ENCODE results near the gene GUSB.

DNA sequence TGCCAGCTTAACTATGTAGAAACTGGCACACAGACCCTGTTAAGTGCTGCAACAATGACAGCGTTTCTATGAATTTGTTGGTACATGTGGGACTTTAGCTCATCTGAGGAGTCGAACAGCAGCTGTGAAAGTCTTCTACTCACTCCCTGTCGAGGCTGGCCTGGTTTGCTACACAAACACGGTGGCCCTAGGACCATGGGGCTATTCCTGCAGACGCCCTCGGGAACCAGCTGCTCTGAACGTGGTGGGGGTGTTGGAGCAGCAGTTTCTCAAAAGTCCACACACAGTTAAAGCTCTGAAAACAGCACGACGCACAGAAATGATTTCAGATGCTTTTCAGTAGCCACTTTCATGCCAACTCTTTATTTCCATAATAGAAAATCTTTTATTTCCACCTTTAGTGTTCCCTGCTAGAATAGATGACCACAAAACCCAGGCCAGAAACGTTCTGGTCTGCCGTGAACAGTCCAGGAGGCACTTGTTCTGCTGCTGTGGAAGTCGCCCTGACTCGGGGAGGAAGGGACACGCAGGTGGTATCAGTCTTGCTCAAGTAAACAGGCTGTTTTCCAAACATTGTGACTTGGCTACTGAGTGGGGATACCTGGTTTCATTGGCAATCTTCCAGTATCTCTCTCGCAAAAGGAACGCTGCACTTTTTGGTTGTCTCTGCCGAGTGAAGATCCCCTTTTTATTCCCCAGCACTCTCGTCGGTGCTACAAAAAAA lies 21.5 kb downstream of the GUSB start:
- TF ChIP-seq, protein P1, sequence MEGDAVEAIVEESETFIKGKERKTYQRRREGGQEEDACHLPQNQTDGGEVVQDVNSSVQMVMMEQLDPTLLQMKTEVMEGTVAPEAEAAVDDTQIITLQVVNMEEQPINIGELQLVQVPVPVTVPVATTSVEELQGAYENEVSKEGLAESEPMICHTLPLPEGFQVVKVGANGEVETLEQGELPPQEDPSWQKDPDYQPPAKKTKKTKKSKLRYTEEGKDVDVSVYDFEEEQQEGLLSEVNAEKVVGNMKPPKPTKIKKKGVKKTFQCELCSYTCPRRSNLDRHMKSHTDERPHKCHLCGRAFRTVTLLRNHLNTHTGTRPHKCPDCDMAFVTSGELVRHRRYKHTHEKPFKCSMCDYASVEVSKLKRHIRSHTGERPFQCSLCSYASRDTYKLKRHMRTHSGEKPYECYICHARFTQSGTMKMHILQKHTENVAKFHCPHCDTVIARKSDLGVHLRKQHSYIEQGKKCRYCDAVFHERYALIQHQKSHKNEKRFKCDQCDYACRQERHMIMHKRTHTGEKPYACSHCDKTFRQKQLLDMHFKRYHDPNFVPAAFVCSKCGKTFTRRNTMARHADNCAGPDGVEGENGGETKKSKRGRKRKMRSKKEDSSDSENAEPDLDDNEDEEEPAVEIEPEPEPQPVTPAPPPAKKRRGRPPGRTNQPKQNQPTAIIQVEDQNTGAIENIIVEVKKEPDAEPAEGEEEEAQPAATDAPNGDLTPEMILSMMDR (IDR thresholded peaks at IDR 0.05), result no peak
- TF ChIP-seq, protein P2, sequence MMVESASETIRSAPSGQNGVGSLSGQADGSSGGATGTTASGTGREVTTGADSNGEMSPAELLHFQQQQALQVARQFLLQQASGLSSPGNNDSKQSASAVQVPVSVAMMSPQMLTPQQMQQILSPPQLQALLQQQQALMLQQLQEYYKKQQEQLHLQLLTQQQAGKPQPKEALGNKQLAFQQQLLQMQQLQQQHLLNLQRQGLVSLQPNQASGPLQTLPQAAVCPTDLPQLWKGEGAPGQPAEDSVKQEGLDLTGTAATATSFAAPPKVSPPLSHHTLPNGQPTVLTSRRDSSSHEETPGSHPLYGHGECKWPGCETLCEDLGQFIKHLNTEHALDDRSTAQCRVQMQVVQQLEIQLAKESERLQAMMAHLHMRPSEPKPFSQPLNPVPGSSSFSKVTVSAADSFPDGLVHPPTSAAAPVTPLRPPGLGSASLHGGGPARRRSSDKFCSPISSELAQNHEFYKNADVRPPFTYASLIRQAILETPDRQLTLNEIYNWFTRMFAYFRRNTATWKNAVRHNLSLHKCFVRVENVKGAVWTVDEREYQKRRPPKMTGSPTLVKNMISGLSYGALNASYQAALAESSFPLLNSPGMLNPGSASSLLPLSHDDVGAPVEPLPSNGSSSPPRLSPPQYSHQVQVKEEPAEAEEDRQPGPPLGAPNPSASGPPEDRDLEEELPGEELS (CRISPR knock-in tag; IDR thresholded peaks at IDR 0.05), result no peak
